ENCODE results near the gene ABL1.

- TF ChIP-seq, protein P1, sequence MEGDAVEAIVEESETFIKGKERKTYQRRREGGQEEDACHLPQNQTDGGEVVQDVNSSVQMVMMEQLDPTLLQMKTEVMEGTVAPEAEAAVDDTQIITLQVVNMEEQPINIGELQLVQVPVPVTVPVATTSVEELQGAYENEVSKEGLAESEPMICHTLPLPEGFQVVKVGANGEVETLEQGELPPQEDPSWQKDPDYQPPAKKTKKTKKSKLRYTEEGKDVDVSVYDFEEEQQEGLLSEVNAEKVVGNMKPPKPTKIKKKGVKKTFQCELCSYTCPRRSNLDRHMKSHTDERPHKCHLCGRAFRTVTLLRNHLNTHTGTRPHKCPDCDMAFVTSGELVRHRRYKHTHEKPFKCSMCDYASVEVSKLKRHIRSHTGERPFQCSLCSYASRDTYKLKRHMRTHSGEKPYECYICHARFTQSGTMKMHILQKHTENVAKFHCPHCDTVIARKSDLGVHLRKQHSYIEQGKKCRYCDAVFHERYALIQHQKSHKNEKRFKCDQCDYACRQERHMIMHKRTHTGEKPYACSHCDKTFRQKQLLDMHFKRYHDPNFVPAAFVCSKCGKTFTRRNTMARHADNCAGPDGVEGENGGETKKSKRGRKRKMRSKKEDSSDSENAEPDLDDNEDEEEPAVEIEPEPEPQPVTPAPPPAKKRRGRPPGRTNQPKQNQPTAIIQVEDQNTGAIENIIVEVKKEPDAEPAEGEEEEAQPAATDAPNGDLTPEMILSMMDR (IDR thresholded peaks at IDR 0.05; ENCODE audit: low read length) = no peak
- no peak for TF ChIP-seq EZH2 (IDR thresholded peaks at IDR 0.05; ENCODE audit: borderline replicate concordance, low read length)
These were observed 83.2 kb downstream of the ABL1 start for GRCh38 chr9:130918101-130918825.

Measured in OCI-LY1 (cell line).